Measurements from ENCODE around the gene TFAP2E. TPM values are rescaled to one million over a fixed set of nuclear protein-coding genes. Genes with fewer than 3 reads are reported as not detected.
"Not testable (repeated sequence)": the region's sequence is repeated elsewhere in the genome, so short reads cannot be mapped to it uniquely, and the experiment has no call there.

Gene TFAP2E
- total RNA-seq, 1 experiment from 2014 or later = 10.9 TPM

- DNase-seq = no peak
- H3K36me3 ChIP-seq = peaks cover 5% of the 10 kb centered on the region
- no peaks in the 10 kb centered on the region for H3K27me3 ChIP-seq
- H3K27ac ChIP-seq = no peak overlapping the region
- peaks cover 24% of the 10 kb centered on the region for H3K4me1 ChIP-seq
- H3K9me3 ChIP-seq (replicated peaks) = no peaks in the 10 kb centered on the region
- no peak overlapping the region for H3K4me3 ChIP-seq
Observed at GRCh38 chr1:35575416-35575958, 2.4 kb downstream of the TFAP2E start.

DNA sequence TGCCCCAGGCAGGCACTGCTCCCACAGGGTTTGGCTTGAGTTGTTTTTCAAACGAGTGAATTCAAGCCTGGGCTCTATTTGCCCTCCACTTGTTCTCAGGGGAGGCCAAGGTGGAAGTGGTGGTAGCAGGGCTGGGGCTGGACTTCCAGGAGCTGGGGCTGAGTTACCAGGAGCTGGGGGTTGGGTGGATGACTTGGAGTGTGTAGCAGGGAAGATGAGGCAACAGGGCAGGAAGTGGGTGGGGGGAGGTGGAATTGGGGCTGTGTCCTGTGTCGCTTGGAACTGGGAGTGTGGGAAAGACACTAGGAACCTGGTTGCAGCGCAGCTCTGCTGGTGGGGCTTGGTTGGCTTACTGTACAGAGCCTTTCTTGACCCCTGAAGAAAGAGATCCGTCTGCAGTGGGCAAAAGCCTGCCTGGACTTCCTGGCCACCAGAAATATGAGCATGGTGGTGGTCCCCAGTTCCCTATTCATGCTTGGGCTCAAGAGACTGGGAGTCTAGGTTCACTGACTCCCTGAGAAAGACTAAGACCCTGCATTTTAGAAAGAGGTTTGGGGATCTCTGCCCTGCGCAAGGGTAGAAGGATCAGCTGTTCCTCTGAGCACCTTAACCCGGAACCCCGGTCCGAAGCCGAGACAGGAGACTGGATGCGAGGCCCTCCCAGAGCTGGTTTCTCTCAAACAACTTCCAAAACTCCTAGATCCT is 3.1 kb downstream of the TFAP2E start:
- Histone ChIP-seq H3K27ac (no peak overlapping the region), H3K9me3 (replicated peaks) (no peaks in the 10 kb centered on the region), H3K36me3 (peaks cover 5% of the 10 kb centered on the region), H3K4me3 (no peak overlapping the region), H3K4me1 (peaks cover 17% of the 10 kb centered on the region), H3K27me3 (no peaks in the 10 kb centered on the region)
- DNase-seq = no peak

GRCh38 chr1:35576766-35577070 is 3.6 kb downstream of the TFAP2E start:
- H3K4me1 ChIP-seq = peaks cover 12% of the 10 kb centered on the region
- not testable (repeated sequence) for DNase-seq; H3K36me3 ChIP-seq; H3K9me3 ChIP-seq (replicated peaks); H3K27ac ChIP-seq; H3K4me3 ChIP-seq; H3K27me3 ChIP-seq

GRCh38 chr1:35577071-35577998 is 4.2 kb downstream of the TFAP2E start:
- peaks cover 6% of the 10 kb centered on the region for H3K4me1 ChIP-seq
- no peak overlapping the region for H3K4me3 ChIP-seq
- H3K27ac ChIP-seq = no peak overlapping the region
- H3K36me3 ChIP-seq = peaks cover 5% of the 10 kb centered on the region
- no peak for DNase-seq
- no peaks in the 10 kb centered on the region for H3K9me3 ChIP-seq (replicated peaks)
- H3K27me3 ChIP-seq = no peaks in the 10 kb centered on the region

- Histone ChIP-seq H3K27ac (no peak overlapping the region), H3K27me3 (no peaks in the 10 kb centered on the region), H3K36me3 (peaks cover 11% of the 10 kb centered on the region), H3K4me3 (no peak overlapping the region), H3K4me1 (no peaks in the 10 kb centered on the region), H3K9me3 (replicated peaks) (no peaks in the 10 kb centered on the region)
- no peak for DNase-seq
Observed at GRCh38 chr1:35580949-35581388, 7.9 kb downstream of the TFAP2E start.

GRCh38 chr1:35581621-35582020 is 8.5 kb downstream of the TFAP2E start:
- not testable (repeated sequence) for H3K9me3 ChIP-seq (replicated peaks); DNase-seq; H3K27me3 ChIP-seq; H3K4me3 ChIP-seq; H3K27ac ChIP-seq; H3K4me1 ChIP-seq
- H3K36me3 ChIP-seq = peaks cover 11% of the 10 kb centered on the region

- Histone ChIP-seq H3K36me3 (peaks cover 9% of the 10 kb centered on the region), H3K4me1 (no peaks in the 10 kb centered on the region), H3K9me3 (replicated peaks) (no peaks in the 10 kb centered on the region), H3K27ac (no peak overlapping the region), H3K27me3 (no peaks in the 10 kb centered on the region), H3K4me3 (no peak overlapping the region)
- DNase-seq = no peak
Observed at GRCh38 chr1:35585281-35585680, 12.2 kb downstream of the TFAP2E start.

- H3K27ac ChIP-seq; H3K9me3 ChIP-seq (replicated peaks); H3K4me3 ChIP-seq; DNase-seq; H3K4me1 ChIP-seq; H3K27me3 ChIP-seq: not testable (repeated sequence)
- H3K36me3 ChIP-seq = peaks cover 11% of the 10 kb centered on the region
Observed at GRCh38 chr1:35585805-35586204, 12.7 kb downstream of the TFAP2E start.

- H3K4me1 ChIP-seq = no peaks in the 10 kb centered on the region
- no peak overlapping the region for H3K4me3 ChIP-seq
- H3K27me3 ChIP-seq = no peaks in the 10 kb centered on the region
- no peak for DNase-seq
- peaks cover 18% of the 10 kb centered on the region for H3K36me3 ChIP-seq
- H3K9me3 ChIP-seq (replicated peaks) = no peaks in the 10 kb centered on the region
- no peak overlapping the region for H3K27ac ChIP-seq
Observed at GRCh38 chr1:35586808-35587207, 13.7 kb downstream of the TFAP2E start.

- Histone ChIP-seq H3K4me3 (no peak overlapping the region), H3K36me3 (peaks cover 24% of the 10 kb centered on the region), H3K4me1 (no peaks in the 10 kb centered on the region), H3K27me3 (no peaks in the 10 kb centered on the region), H3K27ac (no peak overlapping the region), H3K9me3 (replicated peaks) (no peaks in the 10 kb centered on the region)
- no peak for DNase-seq
Observed at GRCh38 chr1:35587736-35588135, 14.6 kb downstream of the TFAP2E start.

DNA sequence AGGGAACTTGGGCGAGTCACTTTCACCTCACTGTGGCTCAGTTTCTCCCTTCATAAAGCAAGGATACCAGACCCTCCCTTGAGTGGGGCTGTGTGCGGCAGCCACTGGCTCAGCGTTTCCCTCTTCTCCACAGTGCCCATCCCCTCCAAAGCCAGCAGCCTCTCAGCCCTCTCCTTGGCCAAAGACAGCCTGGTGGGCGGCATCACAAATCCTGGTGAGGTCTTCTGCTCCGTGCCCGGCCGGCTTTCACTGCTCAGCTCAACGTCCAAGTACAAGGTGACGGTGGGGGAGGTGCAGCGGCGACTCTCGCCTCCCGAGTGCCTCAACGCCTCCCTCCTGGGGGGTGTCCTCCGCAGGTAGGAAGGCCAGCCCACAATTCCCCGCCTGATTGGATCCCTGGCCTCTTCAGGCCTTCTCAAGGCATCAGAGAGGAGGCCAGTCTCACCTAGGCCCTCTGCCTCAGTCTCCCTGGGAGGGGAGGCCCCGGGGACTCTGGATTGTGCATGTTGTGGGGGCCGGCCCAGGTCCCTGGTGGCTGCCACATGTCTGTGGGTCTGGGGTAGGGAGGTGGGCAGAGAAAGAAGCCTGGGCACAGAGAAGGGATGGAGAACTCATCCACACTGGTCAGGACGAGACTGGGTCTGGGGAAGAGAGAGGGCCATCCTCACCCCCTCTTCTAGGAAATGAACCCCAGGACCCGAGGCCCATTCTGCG is 15.2 kb downstream of the TFAP2E start:
- DNase-seq = no peak
- Histone ChIP-seq H3K4me3 (no peak overlapping the region), H3K27me3 (no peaks in the 10 kb centered on the region), H3K9me3 (replicated peaks) (no peaks in the 10 kb centered on the region), H3K4me1 (no peaks in the 10 kb centered on the region), H3K36me3 (peaks cover 27% of the 10 kb centered on the region), H3K27ac (no peak overlapping the region)

GRCh38 chr1:35589516-35590427 is 16.7 kb downstream of the TFAP2E start:
- DNase-seq = no peak
- H3K36me3 ChIP-seq = peaks cover 28% of the 10 kb centered on the region
- no peak overlapping the region for H3K4me3 ChIP-seq
- no peaks in the 10 kb centered on the region for H3K9me3 ChIP-seq (replicated peaks)
- H3K27me3 ChIP-seq = no peaks in the 10 kb centered on the region
- no peaks in the 10 kb centered on the region for H3K4me1 ChIP-seq
- H3K27ac ChIP-seq = no peak overlapping the region

GRCh38 chr1:35590476-35591040 is 17.4 kb downstream of the TFAP2E start:
- Histone ChIP-seq H3K4me3 (no peak overlapping the region), H3K27ac (no peak overlapping the region), H3K4me1 (no peaks in the 10 kb centered on the region), H3K36me3 (peaks cover 31% of the 10 kb centered on the region), H3K27me3 (no peaks in the 10 kb centered on the region), H3K9me3 (replicated peaks) (no peaks in the 10 kb centered on the region)
- DNase-seq = no peak

- Histone ChIP-seq H3K4me1 (no peaks in the 10 kb centered on the region), H3K27ac (no peak overlapping the region), H3K9me3 (replicated peaks) (no peaks in the 10 kb centered on the region), H3K27me3 (no peaks in the 10 kb centered on the region), H3K36me3 (peaks cover 33% of the 10 kb centered on the region), H3K4me3 (no peak overlapping the region)
- DNase-seq = no peak
Observed at GRCh38 chr1:35591211-35591610, 18.1 kb downstream of the TFAP2E start.

All from SJCRH30 (cell line).